ENCODE measurements around the gene ATP1B4. TPM values are rescaled to one million over a fixed set of nuclear protein-coding genes. Genes with fewer than 3 reads are reported as not detected.
"Not testable (repeated sequence)": the region's sequence is repeated elsewhere in the genome, so short reads cannot be mapped to it uniquely, and the experiment has no call there.

ATP1B4 gene
- not detected for total RNA-seq

DNA sequence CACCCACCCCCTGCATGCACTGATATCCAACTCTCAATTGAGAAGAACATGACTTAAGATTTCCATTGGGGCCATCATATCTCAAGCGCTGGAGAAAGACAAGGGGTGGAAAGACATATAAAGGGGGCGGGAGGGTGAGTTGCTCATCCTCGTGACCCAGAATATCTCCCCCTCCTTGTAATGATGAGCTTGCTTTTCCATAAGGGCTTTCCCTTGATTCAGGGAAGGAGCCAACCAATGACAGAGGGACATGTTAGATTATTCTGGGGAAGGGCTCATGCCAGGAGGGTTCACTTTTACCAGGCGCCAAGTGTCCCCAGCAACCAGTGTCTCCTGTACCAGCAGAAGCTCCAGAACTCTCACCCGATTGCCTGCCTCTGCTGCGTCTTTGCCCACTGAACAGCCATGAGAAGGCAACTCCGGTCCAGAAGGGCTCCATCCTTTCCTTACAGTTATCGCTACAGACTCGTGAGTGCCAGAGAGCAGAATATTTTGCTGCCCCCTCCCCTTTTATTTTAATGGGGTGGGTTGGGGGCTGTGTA, at the start of gene ATP1B4:
Gene ATP1B4, plus strand, starts transcription at position 326 of the 542 bp plus-strand sequence. Its CDS starts 80 bp downstream, at position 406.
- Mint-ChIP-seq H3K27me3 (no peaks in the 10 kb centered on the region), H3K36me3 (no peaks in the 10 kb centered on the region), H3K4me3 (no peak within 1 kb of the TSS), H3K9me3 (ENCODE audit: low read depth) (no peaks in the 10 kb centered on the region), H3K4me1 (no peaks in the 10 kb centered on the region), H3K27ac (no peak within 1 kb of the TSS)
- CTCF ChIA-PET = no interaction called here
- ATAC-seq (no peak), DNase-seq (no peak)

DNA sequence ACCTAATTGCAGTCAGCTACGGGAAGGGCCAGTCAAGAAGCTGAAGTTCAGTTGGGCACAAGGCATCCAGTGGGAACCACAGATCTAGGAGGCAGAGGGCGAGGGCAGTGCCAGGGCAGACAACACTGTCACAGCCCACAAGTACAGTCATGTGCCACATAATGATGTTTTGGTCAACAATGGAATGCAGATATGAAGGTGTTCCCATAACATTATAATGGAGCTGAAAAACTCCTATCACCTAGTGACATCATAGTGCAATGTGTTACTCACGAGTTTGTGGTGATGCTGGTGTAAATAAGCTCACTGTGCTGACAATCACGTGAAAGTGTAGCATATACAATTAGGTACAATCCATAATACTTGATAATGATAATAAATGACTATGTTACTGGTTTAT, 46.1 kb upstream of the ATP1B4 start:
- ATAC-seq (no peak), DNase-seq (no peak)
- Mint-ChIP-seq H3K9me3 (ENCODE audit: low read depth) (no peaks in the 10 kb centered on the region), H3K36me3 (no peaks in the 10 kb centered on the region), H3K4me3 (no peak overlapping the region), H3K27me3 (peaks cover 49% of the 10 kb centered on the region), H3K4me1 (peaks cover 4% of the 10 kb centered on the region), H3K27ac (no peak overlapping the region)
- CTCF ChIA-PET = no interaction called here

DNA sequence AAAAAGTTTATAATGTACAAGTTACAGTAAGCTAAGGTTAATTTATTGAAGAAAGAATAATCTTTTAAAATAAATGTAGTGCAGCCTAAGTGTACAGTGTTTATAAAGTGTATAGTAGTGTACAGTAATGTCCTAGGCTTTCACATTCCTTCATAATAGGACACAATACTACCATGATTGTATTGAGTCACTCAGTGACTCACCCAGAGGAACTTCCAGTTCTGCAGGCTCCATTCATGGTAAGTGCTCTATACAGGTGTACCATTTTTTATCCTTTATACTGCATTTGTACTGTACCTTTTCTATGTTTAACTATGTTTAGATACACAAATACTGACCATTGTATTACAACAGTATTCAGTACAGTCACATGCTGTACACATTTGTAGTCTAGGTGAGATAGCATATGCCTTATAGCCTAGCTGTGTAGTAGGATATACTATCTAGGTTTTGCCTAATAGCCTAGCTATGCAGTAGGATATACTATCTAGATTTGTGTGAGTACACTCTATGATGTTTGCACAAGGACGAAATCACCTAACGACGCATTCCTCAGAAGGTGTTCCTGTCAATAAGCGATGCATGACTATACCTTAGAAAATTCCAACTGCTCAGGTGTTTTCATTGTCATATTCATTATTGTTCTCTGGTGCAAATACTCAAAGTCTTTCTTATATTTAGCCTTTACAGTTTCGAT, 45.2 kb upstream of the ATP1B4 start:
- H3K4me3 Mint-ChIP-seq = no peak overlapping the region
- no peaks in the 10 kb centered on the region for H3K9me3 Mint-ChIP-seq (ENCODE audit: low read depth)
- CTCF ChIA-PET = no interaction called here
- H3K36me3 Mint-ChIP-seq = no peaks in the 10 kb centered on the region
- no peak for ATAC-seq
- no peak for DNase-seq
- no peak overlapping the region for H3K27ac Mint-ChIP-seq
- no peaks in the 10 kb centered on the region for H3K4me1 Mint-ChIP-seq
- peaks cover 46% of the 10 kb centered on the region for H3K27me3 Mint-ChIP-seq

DNA sequence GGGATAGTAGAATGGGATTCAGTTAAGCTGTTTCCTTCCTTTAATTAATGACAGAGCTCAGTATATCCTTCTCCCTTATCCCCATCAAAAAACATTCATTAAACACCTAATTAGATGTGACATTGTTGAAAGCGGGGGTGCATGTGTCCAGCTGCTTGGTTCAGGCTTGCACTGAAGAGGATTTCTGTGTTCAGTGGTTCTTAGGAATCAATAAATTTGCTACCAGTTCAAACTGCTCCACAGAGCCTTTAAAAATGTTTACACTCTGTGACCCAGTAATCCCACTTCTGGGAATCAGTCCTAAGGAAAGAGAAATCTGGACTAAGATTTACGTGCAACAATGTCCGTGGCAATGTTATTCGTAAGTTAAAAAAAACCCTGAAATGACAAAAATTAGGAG, 43.5 kb upstream of the ATP1B4 start:
- H3K27ac Mint-ChIP-seq = no peak overlapping the region
- ATAC-seq = no peak
- no peaks in the 10 kb centered on the region for H3K9me3 Mint-ChIP-seq (ENCODE audit: low read depth)
- CTCF ChIA-PET = interaction anchor here (0.6 to 1.1 kb wide), 2 partner anchors 9 to 157 kb away, joined by 3 to 4 read pairs; no protein-coding TSS in a partner anchor
- no peaks in the 10 kb centered on the region for H3K36me3 Mint-ChIP-seq
- H3K27me3 Mint-ChIP-seq = peaks cover 29% of the 10 kb centered on the region
- no peak overlapping the region for H3K4me3 Mint-ChIP-seq
- no peak for DNase-seq
- H3K4me1 Mint-ChIP-seq = no peaks in the 10 kb centered on the region

DNA sequence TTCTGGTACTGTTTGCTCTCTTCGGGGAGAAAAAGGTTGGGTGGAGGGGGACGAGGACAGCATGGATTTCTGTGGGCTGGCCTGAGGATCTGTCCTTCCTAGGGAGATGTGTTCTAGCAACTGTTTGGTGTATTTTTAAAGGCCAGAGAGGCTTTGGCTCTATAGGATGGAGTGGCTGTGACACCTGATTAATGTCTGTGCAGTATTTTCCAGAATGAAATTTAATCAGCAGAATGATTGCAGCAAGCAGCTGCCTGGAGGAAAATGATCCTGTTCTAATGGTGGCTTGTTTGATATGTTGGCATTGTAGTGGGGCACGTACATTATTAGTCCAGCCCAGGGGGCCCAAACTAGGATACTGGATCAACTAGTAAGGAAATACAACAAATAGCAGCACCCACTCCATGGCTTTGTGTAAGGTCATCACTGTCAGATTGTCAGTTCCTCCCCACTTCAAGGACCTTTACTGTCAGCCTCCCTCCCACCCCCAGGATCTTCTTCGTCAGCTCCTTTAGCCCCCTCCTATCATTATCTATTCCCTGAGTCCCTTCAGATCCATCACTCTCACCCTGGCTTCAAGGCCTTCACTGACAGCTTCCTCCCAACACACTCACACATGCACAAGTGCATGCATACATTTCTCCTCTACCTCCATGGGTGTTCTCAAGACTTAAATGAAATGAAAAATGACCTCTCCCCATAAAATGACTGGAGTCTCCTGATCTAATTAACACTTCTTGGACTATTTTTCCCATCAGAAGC, 40.2 kb upstream of the ATP1B4 start:
- DNase-seq (no peak), ATAC-seq (no peak)
- Mint-ChIP-seq H3K4me1 (no peaks in the 10 kb centered on the region), H3K4me3 (no peak overlapping the region), H3K27ac (no peak overlapping the region), H3K36me3 (no peaks in the 10 kb centered on the region), H3K27me3 (peaks cover 17% of the 10 kb centered on the region), H3K9me3 (ENCODE audit: low read depth) (no peaks in the 10 kb centered on the region)
- CTCF ChIA-PET = no interaction called here

DNA sequence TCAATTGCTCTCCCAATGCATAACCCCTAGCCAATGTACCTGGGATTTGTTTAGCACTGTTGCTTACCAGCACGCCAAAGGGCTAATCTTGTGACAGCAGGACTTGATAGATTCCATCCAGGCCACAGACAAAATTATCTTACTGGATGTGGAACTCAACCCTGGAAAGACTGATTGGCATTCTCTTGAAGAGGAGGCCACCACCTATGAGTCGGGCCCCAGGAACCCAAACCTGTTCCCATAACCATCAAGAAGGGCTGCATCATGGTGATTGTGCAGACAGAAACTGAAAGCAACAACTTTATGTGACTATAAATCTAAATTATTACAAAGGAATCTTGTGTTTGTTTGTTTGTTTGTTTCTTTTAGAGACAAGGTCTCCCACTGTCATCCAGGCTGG, 30.8 kb upstream of the ATP1B4 start:
- no peaks in the 10 kb centered on the region for H3K9me3 Mint-ChIP-seq (ENCODE audit: low read depth)
- no peak for DNase-seq
- H3K27ac Mint-ChIP-seq = no peak overlapping the region
- H3K4me3 Mint-ChIP-seq = no peak overlapping the region
- no peak for ATAC-seq
- no peaks in the 10 kb centered on the region for H3K36me3 Mint-ChIP-seq
- CTCF ChIA-PET = no interaction called here
- H3K27me3 Mint-ChIP-seq = peaks cover 15% of the 10 kb centered on the region
- no peaks in the 10 kb centered on the region for H3K4me1 Mint-ChIP-seq

DNA sequence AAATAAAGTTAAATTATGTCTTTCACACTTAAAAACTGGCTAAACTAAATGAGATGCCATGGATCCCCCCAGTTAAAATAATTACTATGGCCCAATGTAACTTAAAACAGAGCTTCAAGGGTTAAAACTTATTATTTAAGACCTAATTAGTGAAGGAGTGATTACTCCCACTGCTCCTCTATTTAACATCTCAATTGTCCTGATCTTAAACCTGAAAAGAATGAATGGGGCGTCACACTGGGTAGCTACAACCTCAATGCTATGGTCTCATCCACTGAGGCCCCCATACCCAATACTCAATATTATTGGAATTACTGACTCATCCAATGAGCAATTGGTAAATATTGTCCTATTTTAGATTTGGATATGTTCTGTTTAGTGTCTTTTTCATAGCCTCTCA, 29.5 kb upstream of the ATP1B4 start:
- Mint-ChIP-seq H3K9me3 (ENCODE audit: low read depth) (no peaks in the 10 kb centered on the region), H3K4me3 (no peak overlapping the region), H3K27ac (no peak overlapping the region), H3K36me3 (no peaks in the 10 kb centered on the region), H3K4me1 (no peaks in the 10 kb centered on the region), H3K27me3 (peaks cover 6% of the 10 kb centered on the region)
- ATAC-seq = no peak
- CTCF ChIA-PET = no interaction called here
- no peak for DNase-seq

DNA sequence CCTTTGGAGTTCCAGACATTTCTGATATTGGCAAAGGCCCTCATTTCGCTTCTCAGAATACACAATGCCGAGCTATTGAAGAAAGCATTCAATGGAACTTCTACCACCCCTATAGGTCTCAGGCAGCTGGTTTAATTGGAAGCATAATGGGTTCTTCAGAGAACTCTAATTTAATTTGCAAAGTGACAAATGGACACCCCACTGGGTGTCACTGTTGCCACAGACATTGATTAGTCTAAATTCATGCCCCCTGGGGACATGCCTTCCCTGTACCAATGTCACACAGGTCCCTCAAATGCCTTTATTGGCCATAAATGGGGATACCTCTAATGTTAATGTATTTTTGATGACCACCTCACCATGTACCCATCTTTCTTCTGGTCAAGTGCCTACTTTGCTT, 27.7 kb upstream of the ATP1B4 start:
- Mint-ChIP-seq H3K4me3 (no peak overlapping the region), H3K36me3 (no peaks in the 10 kb centered on the region), H3K9me3 (ENCODE audit: low read depth) (no peaks in the 10 kb centered on the region), H3K4me1 (no peaks in the 10 kb centered on the region), H3K27ac (no peak overlapping the region), H3K27me3 (no peaks in the 10 kb centered on the region)
- DNase-seq (no peak), ATAC-seq (no peak)
- CTCF ChIA-PET = no interaction called here

DNA sequence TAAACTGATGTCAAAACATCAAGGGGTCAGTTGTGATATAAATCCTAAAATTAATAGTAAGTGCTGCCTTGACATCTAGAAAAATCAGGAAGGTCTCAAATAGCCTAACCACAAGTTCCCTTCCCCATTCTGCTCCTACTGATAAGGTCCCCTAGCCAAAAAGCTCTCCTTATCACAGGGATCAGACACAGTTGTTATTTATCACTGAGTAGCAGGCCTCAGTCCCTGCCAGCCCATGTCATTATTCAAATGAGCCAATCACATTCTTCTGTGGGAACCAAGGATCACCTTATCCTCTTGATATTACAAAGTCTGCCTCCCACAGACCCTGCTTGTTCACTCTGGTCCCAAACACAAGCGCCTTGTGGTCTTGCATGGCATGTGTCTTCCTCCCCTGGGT, 27.3 kb upstream of the ATP1B4 start:
- Mint-ChIP-seq H3K27ac (no peak overlapping the region), H3K27me3 (no peaks in the 10 kb centered on the region), H3K36me3 (no peaks in the 10 kb centered on the region), H3K9me3 (ENCODE audit: low read depth) (no peaks in the 10 kb centered on the region), H3K4me1 (no peaks in the 10 kb centered on the region), H3K4me3 (no peak overlapping the region)
- no peak for ATAC-seq
- no peak for DNase-seq
- CTCF ChIA-PET = no interaction called here

DNA sequence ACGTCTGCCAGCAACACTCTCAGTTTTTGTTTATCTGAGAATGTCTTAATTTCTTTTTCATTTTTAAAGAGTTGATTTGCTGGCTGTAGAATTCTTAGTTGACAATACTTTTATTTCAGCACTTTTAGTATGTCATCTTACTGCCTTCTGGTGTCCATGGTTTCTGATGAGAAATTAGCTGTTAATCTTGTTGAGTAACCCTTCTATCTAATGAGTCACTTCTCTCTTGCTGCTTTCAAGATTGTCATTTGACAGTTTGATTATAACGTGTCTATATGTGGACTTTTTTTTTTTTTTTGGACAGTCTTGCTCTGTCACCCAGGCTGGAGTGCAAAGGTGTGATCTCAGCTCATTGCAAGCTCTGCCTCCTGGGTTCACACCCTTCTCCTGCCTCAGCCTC, 26.6 kb upstream of the ATP1B4 start:
- no peaks in the 10 kb centered on the region for H3K4me1 Mint-ChIP-seq

DNA sequence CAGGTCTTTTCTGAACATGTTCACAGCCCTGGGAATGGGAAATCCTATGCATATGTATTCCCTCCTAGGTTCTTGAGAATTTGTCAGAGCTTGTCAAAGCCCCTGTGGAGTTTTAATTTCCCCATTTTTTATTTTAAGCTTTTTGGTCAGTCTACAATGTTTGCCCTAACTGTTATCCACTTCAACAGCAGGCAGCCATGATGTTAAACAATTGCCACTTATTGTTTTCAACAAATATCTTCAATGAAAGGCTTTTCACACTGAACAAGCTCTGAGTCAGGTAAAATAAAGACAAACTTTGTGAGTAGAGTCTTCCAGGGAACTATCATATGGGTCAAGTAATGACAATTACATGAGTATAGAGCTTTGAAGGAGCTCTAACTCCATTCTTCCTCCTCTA, 25.0 kb upstream of the ATP1B4 start:
- ATAC-seq (no peak), DNase-seq (no peak)
- Mint-ChIP-seq H3K4me1 (no peaks in the 10 kb centered on the region), H3K36me3 (no peaks in the 10 kb centered on the region), H3K27ac (no peak overlapping the region), H3K4me3 (no peak overlapping the region), H3K27me3 (no peaks in the 10 kb centered on the region), H3K9me3 (ENCODE audit: low read depth) (no peaks in the 10 kb centered on the region)
- CTCF ChIA-PET = no interaction called here

More for the DNA sequence above, 26.6 kb upstream of the ATP1B4 start:
- no peak overlapping the region for H3K4me3 Mint-ChIP-seq
- no peak for ATAC-seq
- no peak overlapping the region for H3K27ac Mint-ChIP-seq
- no peaks in the 10 kb centered on the region for H3K36me3 Mint-ChIP-seq
- H3K27me3 Mint-ChIP-seq = no peaks in the 10 kb centered on the region
- DNase-seq = no peak
- no peaks in the 10 kb centered on the region for H3K9me3 Mint-ChIP-seq (ENCODE audit: low read depth)
- CTCF ChIA-PET = no interaction called here

DNA sequence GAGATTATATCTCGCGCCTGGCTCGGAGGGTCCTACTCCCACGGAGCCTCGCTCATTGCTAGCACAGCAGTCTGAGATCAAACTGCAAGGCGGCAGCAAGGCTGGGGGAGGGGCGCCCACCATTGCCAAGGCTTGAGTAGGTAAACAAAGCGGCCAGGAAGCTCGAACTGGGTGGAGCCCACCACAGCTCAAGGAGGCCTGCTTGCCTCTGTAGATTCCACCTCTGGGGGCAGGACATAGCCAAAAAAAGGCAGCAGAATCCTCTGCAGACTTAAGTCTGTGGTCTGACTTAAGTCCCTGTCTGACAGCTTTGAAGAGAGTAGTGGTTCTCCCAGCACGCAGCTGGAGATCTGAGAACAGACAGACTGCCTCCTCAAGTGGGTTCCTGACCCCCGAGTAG, 17.3 kb upstream of the ATP1B4 start:
- CTCF ChIA-PET, H3K4me1 Mint-ChIP-seq, ATAC-seq: not testable (repeated sequence)

DNA sequence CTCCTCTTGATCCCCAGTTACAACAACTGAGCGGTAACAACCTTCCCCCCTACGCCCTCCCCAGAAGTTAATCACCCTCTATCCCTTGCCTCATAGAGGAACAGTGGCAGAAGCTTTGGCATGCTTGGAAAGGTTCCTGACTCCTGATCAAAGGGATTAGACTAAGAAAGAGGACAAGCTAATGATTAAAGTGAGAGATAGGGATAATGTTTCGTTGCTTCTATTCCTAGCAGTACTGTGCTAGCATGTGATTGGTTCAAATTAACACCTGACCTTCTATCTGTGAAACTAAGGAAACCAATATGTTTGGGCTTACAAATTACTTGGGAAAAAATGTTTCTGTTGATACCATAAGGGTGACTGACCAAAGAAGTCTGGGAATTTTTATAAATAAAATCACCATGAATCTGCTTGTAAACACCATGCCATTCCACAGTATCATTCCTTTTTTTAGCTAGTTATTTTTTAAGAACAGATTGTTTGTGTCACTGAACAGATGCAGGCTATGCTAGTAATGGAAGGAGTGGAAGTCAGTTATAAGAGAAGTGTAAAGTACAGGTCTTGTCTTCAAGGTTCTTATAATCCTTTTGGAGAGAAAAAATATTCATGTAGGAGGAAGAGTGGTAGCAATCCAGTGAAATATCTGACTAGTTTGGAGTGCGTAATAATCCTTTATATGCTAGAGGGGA, 11.3 kb upstream of the ATP1B4 start:
- CTCF ChIA-PET = no interaction called here
- no peaks in the 10 kb centered on the region for H3K9me3 Mint-ChIP-seq (ENCODE audit: low read depth)
- peaks cover 2% of the 10 kb centered on the region for H3K36me3 Mint-ChIP-seq
- no peak overlapping the region for H3K4me3 Mint-ChIP-seq
- H3K27ac Mint-ChIP-seq = no peak overlapping the region
- ATAC-seq = no peak
- DNase-seq = no peak
- no peaks in the 10 kb centered on the region for H3K27me3 Mint-ChIP-seq
- H3K4me1 Mint-ChIP-seq = no peaks in the 10 kb centered on the region

More for the DNA sequence above, 17.3 kb upstream of the ATP1B4 start:
- not testable (repeated sequence) for H3K36me3 Mint-ChIP-seq; H3K4me3 Mint-ChIP-seq; H3K27ac Mint-ChIP-seq; H3K27me3 Mint-ChIP-seq; H3K9me3 Mint-ChIP-seq (ENCODE audit: low read depth)
- peak; percentile 44 for DNase-seq

DNA sequence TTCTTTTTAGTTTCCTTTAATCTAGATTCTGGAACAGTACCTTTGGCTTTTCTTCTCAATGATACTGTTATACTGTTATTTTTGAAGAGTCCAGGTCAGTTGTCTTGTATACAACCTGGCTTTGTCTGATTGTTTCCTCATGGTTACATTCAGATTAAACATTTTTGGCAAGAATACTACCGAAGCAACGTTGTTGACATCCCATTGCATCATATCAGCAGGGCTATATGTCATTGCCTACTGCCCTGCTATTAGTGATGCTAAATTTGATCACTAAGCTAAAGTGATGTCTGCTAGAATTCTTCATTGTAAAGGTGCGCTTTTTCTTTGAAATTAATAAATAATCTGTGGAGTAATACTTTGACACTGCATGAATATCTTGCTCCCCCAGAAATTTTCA, 5.8 kb upstream of the ATP1B4 start:
- no peak for ATAC-seq
- Mint-ChIP-seq H3K36me3 (no peaks in the 10 kb centered on the region), H3K27ac (no peak overlapping the region), H3K9me3 (ENCODE audit: low read depth) (no peaks in the 10 kb centered on the region), H3K4me1 (no peaks in the 10 kb centered on the region), H3K4me3 (no peak overlapping the region), H3K27me3 (no peaks in the 10 kb centered on the region)
- CTCF ChIA-PET = no interaction called here
- DNase-seq = no peak
